ENCODE results near the gene C1RL. TPM values are rescaled to one million over a fixed set of nuclear protein-coding genes. Genes with fewer than 3 reads are reported as not detected.

The C1RL gene
- total RNA-seq, 1 experiment from 2014 or later, result 2.4 TPM

DNA sequence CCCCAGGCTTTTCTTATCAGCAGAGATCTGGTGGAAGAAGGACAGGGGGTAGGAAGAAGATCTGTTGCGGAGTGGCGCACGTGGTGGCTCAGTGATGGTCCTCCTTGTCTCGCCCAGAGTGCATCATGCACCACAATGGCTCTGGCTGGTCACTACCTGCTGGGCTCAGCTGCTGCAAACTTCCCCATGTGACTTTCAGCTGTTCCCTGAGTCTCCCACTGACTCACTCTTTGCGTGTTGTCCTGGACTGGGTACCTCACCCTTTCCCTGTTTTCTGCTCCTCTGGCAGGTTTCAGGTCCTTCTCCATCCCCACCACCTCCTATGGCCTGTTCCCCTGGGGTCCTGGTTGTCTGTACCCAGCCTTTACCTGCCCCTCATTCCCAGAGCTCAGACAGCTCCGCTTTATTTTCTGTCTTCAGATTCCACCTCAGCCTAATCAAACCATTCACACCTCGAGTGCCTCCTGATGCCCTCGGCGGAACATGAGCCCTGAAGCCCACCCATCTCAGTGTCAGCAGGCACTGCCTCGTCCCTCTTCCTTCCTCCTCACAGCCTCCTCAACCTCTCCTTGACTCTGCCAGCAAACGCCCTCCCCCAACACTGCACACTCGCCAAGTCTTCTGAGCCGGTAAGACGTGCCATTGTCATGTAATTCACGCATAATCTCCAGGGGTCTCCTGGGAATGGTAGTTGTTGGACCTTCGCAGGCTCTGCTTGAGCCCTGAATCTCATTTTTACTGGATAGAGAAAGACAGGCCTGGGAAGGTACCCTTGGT is 18.6 kb downstream of the C1RL start:
- Histone ChIP-seq H3K27ac (ENCODE audit: low read depth, low read length, poor library complexity, severe bottlenecking) (no peak overlapping the region), H3K4me3 (ENCODE audit: low read depth, low read length, poor library complexity, severe bottlenecking) (no peak overlapping the region), H3K9me3 (ENCODE audit: low read depth, low read length, poor library complexity, severe bottlenecking) (no peaks in the 10 kb centered on the region), H3K36me3 (ENCODE audit: insufficient read depth, low read length, poor library complexity, severe bottlenecking) (no peaks in the 10 kb centered on the region), H3K27me3 (replicated peaks; ENCODE audit: insufficient read depth, low read depth, low read length, poor library complexity) (no peaks in the 10 kb centered on the region), H3K4me1 (ENCODE audit: insufficient read depth, low read length, poor library complexity, severe bottlenecking) (peaks cover 8% of the 10 kb centered on the region)
- ChIA-PET POLR2A (ENCODE audit: low non-redundant PET) (no interaction called here), CTCF (no interaction called here)
- intact Hi-C loops (cut with micrococcal nuclease; ENCODE audit: unreplicated experiment), result loop anchor here (5.0 kb wide), 1 partner anchor 168 kb away; no protein-coding TSS in a partner anchor
- peak; percentile 46 for DNase-seq (ENCODE audit: low spot score)
- no TSS peak for BruUV-seq (replicated peaks)
- no peak for TF ChIP-seq CTCF (conservative IDR thresholded peaks at IDR 0.05; ENCODE audit: low read depth, low read length)
- no peak for TF ChIP-seq EZH2 (IDR thresholded peaks at IDR 0.05; ENCODE audit: borderline replicate concordance, low read depth, low read length, poor library complexity, severe bottlenecking)

DNA sequence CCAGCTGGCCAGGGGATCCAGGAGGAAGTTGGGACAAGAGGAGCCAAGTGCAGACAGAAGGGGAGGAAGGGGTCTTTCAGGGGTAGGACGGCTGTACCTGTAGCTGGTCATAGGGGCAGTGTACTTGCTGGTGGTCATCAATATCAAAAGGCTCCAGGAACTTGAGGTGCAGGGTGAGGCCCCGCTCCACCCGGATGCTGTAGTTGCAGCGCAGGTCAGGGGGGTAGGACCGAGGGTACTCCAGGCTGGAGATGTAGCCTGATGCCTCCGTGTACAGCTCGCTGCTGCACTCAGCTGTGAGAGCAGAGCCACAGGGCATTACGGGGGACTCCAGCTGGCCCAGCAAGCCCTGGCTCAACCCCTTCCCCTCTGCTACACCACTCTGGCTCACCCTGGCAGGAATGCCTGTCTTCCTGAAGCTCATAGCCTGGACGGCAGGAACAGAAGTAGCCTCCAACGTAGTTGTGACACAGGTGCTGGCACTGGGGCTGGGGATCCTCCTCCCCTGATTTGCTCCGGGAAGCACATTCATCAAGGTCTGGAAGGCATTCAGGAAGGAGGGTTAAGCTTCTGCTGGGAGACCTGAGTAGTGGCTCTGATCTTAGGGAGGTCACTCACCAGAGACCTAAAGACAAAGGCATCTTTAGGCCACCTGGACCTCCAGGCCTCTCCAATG is 19.7 kb downstream of the C1RL start:
- Histone ChIP-seq H3K27ac (ENCODE audit: low read depth, low read length, poor library complexity, severe bottlenecking) (no peak overlapping the region), H3K27me3 (replicated peaks; ENCODE audit: insufficient read depth, low read depth, low read length, poor library complexity) (no peaks in the 10 kb centered on the region), H3K4me1 (ENCODE audit: insufficient read depth, low read length, poor library complexity, severe bottlenecking) (peaks cover 8% of the 10 kb centered on the region), H3K36me3 (ENCODE audit: insufficient read depth, low read length, poor library complexity, severe bottlenecking) (no peaks in the 10 kb centered on the region), H3K4me3 (ENCODE audit: low read depth, low read length, poor library complexity, severe bottlenecking) (no peak overlapping the region), H3K9me3 (ENCODE audit: low read depth, low read length, poor library complexity, severe bottlenecking) (no peaks in the 10 kb centered on the region)
- POLR2A ChIA-PET (ENCODE audit: low non-redundant PET), result no interaction called here
- DNase-seq (ENCODE audit: low spot score), result no peak
- BruUV-seq (replicated peaks), result no TSS peak
- intact Hi-C loops (cut with micrococcal nuclease; ENCODE audit: unreplicated experiment), result no loop called here
- CTCF ChIA-PET, result no interaction called here
- no peak for TF ChIP-seq EZH2 (IDR thresholded peaks at IDR 0.05; ENCODE audit: borderline replicate concordance, low read depth, low read length, poor library complexity, severe bottlenecking)
- no peak for TF ChIP-seq CTCF (conservative IDR thresholded peaks at IDR 0.05; ENCODE audit: low read depth, low read length)

DNA sequence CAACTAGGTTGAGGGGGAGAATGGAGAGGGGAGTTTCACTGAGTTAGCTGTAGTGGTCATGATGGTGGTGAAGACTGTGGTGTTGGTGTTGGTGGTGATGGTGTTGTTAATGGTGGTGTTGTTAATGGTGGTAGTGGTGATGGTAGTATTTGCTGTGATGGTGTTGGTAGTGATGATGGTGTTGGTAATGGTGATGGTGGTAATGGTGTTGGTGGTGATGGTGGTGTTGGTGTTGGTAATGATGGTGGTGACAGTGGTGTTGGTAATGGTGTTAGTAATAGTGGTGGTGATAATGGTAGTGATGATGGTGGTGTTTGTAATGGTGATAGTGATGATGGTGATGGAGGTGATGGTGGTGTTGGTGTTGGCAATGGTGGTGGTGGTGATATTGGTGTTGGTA is 25.9 kb downstream of the C1RL start:
- POLR2A ChIA-PET (ENCODE audit: low non-redundant PET), result no interaction called here

More for the DNA sequence above, 25.9 kb downstream of the C1RL start:
- no peak for TF ChIP-seq EZH2 (IDR thresholded peaks at IDR 0.05; ENCODE audit: borderline replicate concordance, low read depth, low read length, poor library complexity, severe bottlenecking)
- TF ChIP-seq CTCF (conservative IDR thresholded peaks at IDR 0.05; ENCODE audit: low read depth, low read length), result no peak
- Histone ChIP-seq H3K27ac (ENCODE audit: low read depth, low read length, poor library complexity, severe bottlenecking) (no peak overlapping the region), H3K27me3 (replicated peaks; ENCODE audit: insufficient read depth, low read depth, low read length, poor library complexity) (no peaks in the 10 kb centered on the region), H3K9me3 (ENCODE audit: low read depth, low read length, poor library complexity, severe bottlenecking) (no peaks in the 10 kb centered on the region), H3K4me3 (ENCODE audit: low read depth, low read length, poor library complexity, severe bottlenecking) (no peak overlapping the region), H3K36me3 (ENCODE audit: insufficient read depth, low read length, poor library complexity, severe bottlenecking) (no peaks in the 10 kb centered on the region), H3K4me1 (ENCODE audit: insufficient read depth, low read length, poor library complexity, severe bottlenecking) (no peaks in the 10 kb centered on the region)
- intact Hi-C loops (cut with micrococcal nuclease; ENCODE audit: unreplicated experiment), result no loop called here
- CTCF ChIA-PET, result no interaction called here
- no peak for DNase-seq (ENCODE audit: low spot score)
- BruUV-seq (replicated peaks), result no TSS peak

Measured in A673 (cell line).